ENCODE results near the gene GTSE1.

DNA sequence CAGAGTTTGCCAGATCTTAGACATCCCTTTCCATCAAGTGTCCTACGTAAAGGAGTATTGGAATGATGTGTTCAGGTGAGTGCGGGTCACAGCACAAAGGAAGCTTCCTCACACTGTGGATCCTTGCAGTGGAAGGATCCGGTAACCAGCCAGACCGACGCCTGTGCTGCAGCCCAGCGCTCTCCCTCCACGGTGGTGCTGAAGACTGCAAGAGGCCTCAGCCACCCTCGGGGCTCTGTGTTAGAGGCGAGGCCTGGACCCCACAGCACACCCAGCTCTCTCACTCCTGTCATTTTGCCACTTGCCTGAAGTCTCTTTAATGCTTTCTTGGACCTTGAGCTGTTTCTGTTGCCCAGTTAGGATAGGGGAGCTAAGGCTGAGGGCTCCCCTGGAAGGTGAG is 41.2 kb downstream of the GTSE1 start:
- TF ChIP-seq, protein P1, sequence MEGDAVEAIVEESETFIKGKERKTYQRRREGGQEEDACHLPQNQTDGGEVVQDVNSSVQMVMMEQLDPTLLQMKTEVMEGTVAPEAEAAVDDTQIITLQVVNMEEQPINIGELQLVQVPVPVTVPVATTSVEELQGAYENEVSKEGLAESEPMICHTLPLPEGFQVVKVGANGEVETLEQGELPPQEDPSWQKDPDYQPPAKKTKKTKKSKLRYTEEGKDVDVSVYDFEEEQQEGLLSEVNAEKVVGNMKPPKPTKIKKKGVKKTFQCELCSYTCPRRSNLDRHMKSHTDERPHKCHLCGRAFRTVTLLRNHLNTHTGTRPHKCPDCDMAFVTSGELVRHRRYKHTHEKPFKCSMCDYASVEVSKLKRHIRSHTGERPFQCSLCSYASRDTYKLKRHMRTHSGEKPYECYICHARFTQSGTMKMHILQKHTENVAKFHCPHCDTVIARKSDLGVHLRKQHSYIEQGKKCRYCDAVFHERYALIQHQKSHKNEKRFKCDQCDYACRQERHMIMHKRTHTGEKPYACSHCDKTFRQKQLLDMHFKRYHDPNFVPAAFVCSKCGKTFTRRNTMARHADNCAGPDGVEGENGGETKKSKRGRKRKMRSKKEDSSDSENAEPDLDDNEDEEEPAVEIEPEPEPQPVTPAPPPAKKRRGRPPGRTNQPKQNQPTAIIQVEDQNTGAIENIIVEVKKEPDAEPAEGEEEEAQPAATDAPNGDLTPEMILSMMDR (IDR thresholded peaks at IDR 0.05), result no peak
- TF ChIP-seq EZH2 (IDR thresholded peaks at IDR 0.05), result no peak
- no peak for TF ChIP-seq EZH2phosphoT487 (IDR thresholded peaks at IDR 0.05)
